ENCODE measurements around the gene VWCE. TPM values are rescaled to one million over a fixed set of nuclear protein-coding genes. Genes with fewer than 3 reads are reported as not detected.
"Not testable (repeated sequence)": the region's sequence is repeated elsewhere in the genome, so short reads cannot be mapped to it uniquely, and the experiment has no call there.

VWCE gene
- total RNA-seq, 1 experiment from 2014 or later, result 20.6 TPM

- not testable (repeated sequence) for H3K4me2 ChIP-seq (ENCODE audit: insufficient read depth, insufficient read length, low read length); H3K9me3 Mint-ChIP-seq; H4K8ac ChIP-seq (replicated peaks; ENCODE audit: insufficient read length, low read depth, low read length); H2BK15ac ChIP-seq (ENCODE audit: low read depth, low read length); H3K4me1 Mint-ChIP-seq; H2BK12ac ChIP-seq (ENCODE audit: insufficient read length, low read depth, low read length); DNase-seq; H3T11ph ChIP-seq (ENCODE audit: low read length); H3K9me3 ChIP-seq (ENCODE audit: control insufficient read depth, low read depth, low read length); H4K20me1 ChIP-seq (ENCODE audit: control insufficient read depth, insufficient read depth, insufficient read length); H3K56ac ChIP-seq (ENCODE audit: insufficient read length, low read depth, low read length); H3K27me3 ChIP-seq (ENCODE audit: insufficient read depth, low read length); H3K79me1 ChIP-seq (ENCODE audit: insufficient read depth, low read depth, low read length, poor library complexity, severe bottlenecking); H3K23me2 ChIP-seq (ENCODE audit: insufficient read length, low read depth, low read length, poor library complexity, severe bottlenecking); H3K4me1 ChIP-seq (ENCODE audit: insufficient read depth, low read length); H3K27me3 Mint-ChIP-seq (ENCODE audit: low read depth); H2BK20ac ChIP-seq (ENCODE audit: low read depth, low read length, poor library complexity, severe bottlenecking); H4K5ac ChIP-seq (ENCODE audit: insufficient read length, low read depth, low read length); H3K79me2 ChIP-seq (ENCODE audit: insufficient read depth, low read length); H3K9ac ChIP-seq (ENCODE audit: extremely low read depth, insufficient read length, low read length); H2BK5ac ChIP-seq (ENCODE audit: insufficient read length, low read length); H3K23ac ChIP-seq (ENCODE audit: insufficient read length, low read depth, low read length); H4K91ac ChIP-seq (ENCODE audit: insufficient read length, low read depth, low read length); H3K14ac ChIP-seq (ENCODE audit: insufficient read depth, low read length); H2AK5ac ChIP-seq (ENCODE audit: insufficient read length, low read length); H3K27ac ChIP-seq (ENCODE audit: insufficient read length, low read depth, low read length); H3K4ac ChIP-seq (ENCODE audit: low read depth, low read length); H3K36me3 Mint-ChIP-seq (ENCODE audit: insufficient read depth in 1 of 3, low read depth in 3 of 3); H2BK120ac ChIP-seq (ENCODE audit: low read depth, low read length, poor library complexity, severe bottlenecking); H2AFZ ChIP-seq (ENCODE audit: low read length); H3K18ac ChIP-seq (ENCODE audit: insufficient read length, low read depth, low read length); H3K4me3 Mint-ChIP-seq; H3K27ac Mint-ChIP-seq
- WGBS (ENCODE audit: extremely low coverage, insufficient read length, low lambda C conversion rate), result no CpG with 5 or more reads among the region's 15 CpGs
These were observed 82.9 kb downstream of the VWCE start for GRCh38 chr11:61212202-61212601.

- DNase-seq; H3K56ac ChIP-seq (ENCODE audit: insufficient read length, low read depth, low read length); H3K4me1 Mint-ChIP-seq; H2BK12ac ChIP-seq (ENCODE audit: insufficient read length, low read depth, low read length); H3K23ac ChIP-seq (ENCODE audit: insufficient read length, low read depth, low read length); H3K9me3 ChIP-seq (ENCODE audit: control insufficient read depth, low read depth, low read length); H2BK20ac ChIP-seq (ENCODE audit: low read depth, low read length, poor library complexity, severe bottlenecking); H3K27me3 Mint-ChIP-seq (ENCODE audit: low read depth); H2BK5ac ChIP-seq (ENCODE audit: insufficient read length, low read length); H4K20me1 ChIP-seq (ENCODE audit: control insufficient read depth, insufficient read depth, insufficient read length); H3K4ac ChIP-seq (ENCODE audit: low read depth, low read length); H4K8ac ChIP-seq (replicated peaks; ENCODE audit: insufficient read length, low read depth, low read length); H3K79me2 ChIP-seq (ENCODE audit: insufficient read depth, low read length); H3T11ph ChIP-seq (ENCODE audit: low read length); H3K9me3 Mint-ChIP-seq; H2AFZ ChIP-seq (ENCODE audit: low read length); H3K9ac ChIP-seq (ENCODE audit: extremely low read depth, insufficient read length, low read length); H2BK15ac ChIP-seq (ENCODE audit: low read depth, low read length); H3K27me3 ChIP-seq (ENCODE audit: insufficient read depth, low read length); H3K4me2 ChIP-seq (ENCODE audit: insufficient read depth, insufficient read length, low read length); H2AK5ac ChIP-seq (ENCODE audit: insufficient read length, low read length); H3K27ac Mint-ChIP-seq; H3K18ac ChIP-seq (ENCODE audit: insufficient read length, low read depth, low read length); H4K91ac ChIP-seq (ENCODE audit: insufficient read length, low read depth, low read length); H3K27ac ChIP-seq (ENCODE audit: insufficient read length, low read depth, low read length); H2BK120ac ChIP-seq (ENCODE audit: low read depth, low read length, poor library complexity, severe bottlenecking); H3K36me3 Mint-ChIP-seq (ENCODE audit: insufficient read depth in 1 of 3, low read depth in 3 of 3); H3K4me1 ChIP-seq (ENCODE audit: insufficient read depth, low read length); H3K23me2 ChIP-seq (ENCODE audit: insufficient read length, low read depth, low read length, poor library complexity, severe bottlenecking); H3K14ac ChIP-seq (ENCODE audit: insufficient read depth, low read length); H3K79me1 ChIP-seq (ENCODE audit: insufficient read depth, low read depth, low read length, poor library complexity, severe bottlenecking); H4K5ac ChIP-seq (ENCODE audit: insufficient read length, low read depth, low read length); H3K4me3 Mint-ChIP-seq: not testable (repeated sequence)
- WGBS (ENCODE audit: extremely low coverage, insufficient read length, low lambda C conversion rate), result no CpG with 5 or more reads among the region's 10 CpGs
These were observed 83.7 kb downstream of the VWCE start for GRCh38 chr11:61211327-61211952.

All from H9 (cell line).